NCI-H748 (cell line): Measurements from ENCODE around the gene C1GALT1C1L.
"Not testable (repeated sequence)": the region's sequence is repeated elsewhere in the genome, so short reads cannot be mapped to it uniquely, and the experiment has no call there.

ENCODE experiments used
- DNase-seq: peaks from one replicate; lab custom pipeline; 2025; ENCODE audit not compliant: unreplicated experiment; lab: John Stamatoyannopoulos, UW

C1GALT1C1L gene

GRCh38 chr2:43657241-43657640, 19.0 kb downstream of the C1GALT1C1L start:
- DNase-seq = no peak

- DNase-seq = no peak
Observed at GRCh38 chr2:43653506-43653905, 22.7 kb downstream of the C1GALT1C1L start.

GRCh38 chr2:43648994-43649701, 27.1 kb downstream of the C1GALT1C1L start:
- DNase-seq = no peak

- DNase-seq = no peak
Observed at GRCh38 chr2:43643680-43644079, 32.5 kb downstream of the C1GALT1C1L start.

GRCh38 chr2:43642363-43642762, 33.9 kb downstream of the C1GALT1C1L start:
- no peak for DNase-seq

- DNase-seq = peak; percentile 75
Observed at GRCh38 chr2:43637030-43637803, 39.0 kb downstream of the C1GALT1C1L start, which contains the start of gene PLEKHH2. Gene PLEKHH2 (plus strand): TSS chr2:43637260. CDS start chr2:43644674, 7,414 bp downstream.

- DNase-seq = peak; percentile 29
Observed at GRCh38 chr2:43636621-43637020, 39.6 kb downstream of the C1GALT1C1L start.

GRCh38 chr2:43636153-43636552, 40.1 kb downstream of the C1GALT1C1L start:
- not testable (repeated sequence) for DNase-seq

GRCh38 chr2:43634604-43635306, 41.5 kb downstream of the C1GALT1C1L start:
- peak; percentile 78 for DNase-seq

- no peak for DNase-seq
Observed at GRCh38 chr2:43631618-43632317, 44.5 kb downstream of the C1GALT1C1L start.
